22Rv1 (cell line): Measurements from ENCODE around the gene LHX2.

Experiments used
- H3K27ac ChIP-seq: fragments of 450-650 bp; 2 replicates; pipeline ENCODE4 v1.5.1; 2017
- ZFX ChIP-seq: fragments of 450-650 bp; IDR thresholded peaks from 2 replicates; pipeline ENCODE4 v1.6.1; 2017; ENCODE audit warnings: antibody characterized with exemption, borderline replicate concordance
- TF ChIP-seq, protein P1 (sequence below): fragments of 450-650 bp; IDR thresholded peaks from 2 replicates; pipeline ENCODE4 v1.5.1; 2017; ENCODE audit warnings: mild to moderate bottlenecking

LHX2 gene

DNA sequence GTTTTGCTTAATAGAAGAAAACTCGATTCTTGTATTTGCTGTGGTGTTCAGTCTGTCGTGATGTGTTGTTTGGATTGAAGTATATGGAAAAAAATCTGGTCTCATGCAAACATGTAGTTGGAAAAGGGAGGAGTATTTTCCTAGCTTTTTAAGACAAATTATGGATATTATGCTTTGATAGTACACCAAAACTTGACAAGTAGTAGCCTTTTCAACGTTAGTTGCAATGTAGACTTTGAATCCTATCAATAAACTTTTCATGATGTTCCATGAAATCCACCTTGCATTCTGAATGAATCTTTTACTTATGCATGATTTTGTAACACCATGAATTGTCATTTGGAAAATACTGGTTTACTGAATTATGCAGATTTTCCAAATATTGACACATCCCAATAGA, 64.2 kb downstream of the LHX2 start:
- TF ChIP-seq, protein P1, sequence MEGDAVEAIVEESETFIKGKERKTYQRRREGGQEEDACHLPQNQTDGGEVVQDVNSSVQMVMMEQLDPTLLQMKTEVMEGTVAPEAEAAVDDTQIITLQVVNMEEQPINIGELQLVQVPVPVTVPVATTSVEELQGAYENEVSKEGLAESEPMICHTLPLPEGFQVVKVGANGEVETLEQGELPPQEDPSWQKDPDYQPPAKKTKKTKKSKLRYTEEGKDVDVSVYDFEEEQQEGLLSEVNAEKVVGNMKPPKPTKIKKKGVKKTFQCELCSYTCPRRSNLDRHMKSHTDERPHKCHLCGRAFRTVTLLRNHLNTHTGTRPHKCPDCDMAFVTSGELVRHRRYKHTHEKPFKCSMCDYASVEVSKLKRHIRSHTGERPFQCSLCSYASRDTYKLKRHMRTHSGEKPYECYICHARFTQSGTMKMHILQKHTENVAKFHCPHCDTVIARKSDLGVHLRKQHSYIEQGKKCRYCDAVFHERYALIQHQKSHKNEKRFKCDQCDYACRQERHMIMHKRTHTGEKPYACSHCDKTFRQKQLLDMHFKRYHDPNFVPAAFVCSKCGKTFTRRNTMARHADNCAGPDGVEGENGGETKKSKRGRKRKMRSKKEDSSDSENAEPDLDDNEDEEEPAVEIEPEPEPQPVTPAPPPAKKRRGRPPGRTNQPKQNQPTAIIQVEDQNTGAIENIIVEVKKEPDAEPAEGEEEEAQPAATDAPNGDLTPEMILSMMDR = no peak
- TF ChIP-seq ZFX = no peak
- no peak overlapping the region for H3K27ac ChIP-seq

GRCh38 chr9:124077915-124078572, 66.5 kb downstream of the LHX2 start:
- H3K27ac ChIP-seq = no peak overlapping the region
- TF ChIP-seq, protein P1 = no peak
- TF ChIP-seq ZFX = no peak

DNA sequence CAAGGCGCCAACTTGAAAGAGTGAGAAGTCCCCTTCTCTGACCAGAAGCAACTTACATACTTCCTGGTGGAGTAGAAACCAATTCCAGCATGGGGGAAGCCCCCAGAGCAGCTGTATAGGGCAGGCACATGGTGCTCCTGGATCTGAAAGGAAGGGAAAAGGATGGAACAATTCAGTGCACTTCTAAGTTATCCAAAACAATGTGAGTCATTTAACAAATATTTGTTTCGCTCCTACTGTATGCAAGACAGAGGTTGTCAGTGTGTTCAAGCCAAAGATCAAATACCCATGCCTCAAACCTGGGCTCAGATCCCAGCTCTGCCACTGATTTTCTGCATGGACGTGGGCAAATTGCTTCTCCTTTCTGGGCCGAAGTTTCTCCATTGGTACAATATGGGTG, 67.1 kb downstream of the LHX2 start:
- TF ChIP-seq, protein P1 = no peak
- TF ChIP-seq ZFX = no peak
- H3K27ac ChIP-seq = no peak overlapping the region

- no peak overlapping the region for H3K27ac ChIP-seq
- TF ChIP-seq, protein P1 = no peak
- no peak for TF ChIP-seq ZFX
These were observed 67.8 kb downstream of the LHX2 start for GRCh38 chr9:124079176-124079925.

DNA sequence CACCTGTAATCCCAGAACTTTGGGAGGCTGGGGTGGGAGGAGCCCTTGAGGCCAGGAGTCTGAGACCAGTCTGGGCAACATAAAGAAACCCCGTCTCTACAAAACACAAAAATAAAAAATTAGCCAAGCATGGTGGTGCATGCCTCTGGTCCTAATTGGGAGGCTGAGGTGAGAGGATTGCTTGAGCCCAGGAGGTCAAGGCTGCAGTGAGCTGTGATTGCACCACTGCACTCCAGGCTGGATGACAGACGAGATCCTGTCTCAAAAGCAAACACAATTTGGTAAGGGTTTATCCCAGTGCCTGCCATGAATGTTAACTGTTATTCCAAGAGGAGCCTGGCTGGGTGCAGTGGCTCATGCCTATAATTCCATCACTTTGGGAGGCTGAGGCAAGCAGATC, 71.1 kb downstream of the LHX2 start:
- no peak overlapping the region for H3K27ac ChIP-seq
- TF ChIP-seq, protein P1 = no peak
- no peak for TF ChIP-seq ZFX
